Inflammatory macrophage (primary cell): ENCODE data around the gene NNT.
A peak's percentile ranks its signal among the peaks of the same experiment; 100 is the strongest.
"Not testable (repeated sequence)": the region's sequence is repeated elsewhere in the genome, so short reads cannot be mapped to it uniquely, and the experiment has no call there.

Experiments
- DNase-seq, 2 donors: peaks; one replicate each; pipeline ENCODE4 v3.0.0-alpha.2; 2020 to 2022

NNT gene

DNA sequence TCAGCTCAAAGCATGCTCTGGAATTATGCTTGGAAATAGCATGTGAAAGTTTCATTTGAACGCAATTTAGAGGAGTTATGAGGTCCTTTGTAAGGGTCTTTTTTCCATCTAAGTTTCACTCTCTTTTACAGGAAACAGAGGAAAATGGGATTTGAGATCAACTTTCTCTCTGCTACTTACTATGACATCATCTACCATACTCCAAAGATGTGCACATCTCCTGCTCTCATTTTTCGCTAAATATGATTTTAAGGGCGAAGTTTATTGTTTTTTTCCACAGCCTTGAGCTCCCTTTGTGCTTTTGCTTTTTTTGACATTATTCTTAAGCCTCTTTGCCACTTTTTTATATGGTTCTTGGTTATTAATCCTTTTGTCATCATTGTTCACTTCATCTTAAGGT is 125.6 kb downstream of the NNT start:
- no peak for DNase-seq

DNA sequence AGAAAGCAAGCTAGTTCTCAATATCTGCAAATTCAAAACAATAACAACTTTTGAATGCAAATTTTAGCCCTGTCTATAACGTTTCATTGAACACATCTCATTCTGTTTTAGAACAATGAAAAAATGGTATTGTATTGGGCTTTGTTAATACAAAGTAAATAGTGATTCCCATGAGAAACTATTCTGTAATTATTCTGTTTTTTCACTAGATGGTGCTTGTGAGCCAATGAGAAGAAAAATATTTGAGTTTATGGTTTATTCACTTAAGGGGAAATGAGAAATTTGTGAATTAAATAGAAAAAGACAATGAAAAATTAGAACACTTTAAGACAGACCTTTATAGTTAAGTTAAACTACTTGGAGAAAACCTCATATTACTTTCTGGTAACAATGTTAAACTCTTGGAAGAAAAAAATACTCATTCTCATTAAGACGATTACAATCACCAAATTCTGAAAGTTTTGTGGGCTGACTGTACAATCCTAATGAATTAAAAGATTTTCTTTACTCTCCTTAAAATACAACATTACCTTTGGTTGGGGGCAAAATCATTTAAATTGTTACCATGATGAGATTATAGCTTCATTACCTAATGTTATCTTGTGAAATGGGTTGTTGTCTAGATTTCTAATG is 127.0 kb downstream of the NNT start:
- DNase-seq = peak in 1 of 2 donors; percentile 10

DNA sequence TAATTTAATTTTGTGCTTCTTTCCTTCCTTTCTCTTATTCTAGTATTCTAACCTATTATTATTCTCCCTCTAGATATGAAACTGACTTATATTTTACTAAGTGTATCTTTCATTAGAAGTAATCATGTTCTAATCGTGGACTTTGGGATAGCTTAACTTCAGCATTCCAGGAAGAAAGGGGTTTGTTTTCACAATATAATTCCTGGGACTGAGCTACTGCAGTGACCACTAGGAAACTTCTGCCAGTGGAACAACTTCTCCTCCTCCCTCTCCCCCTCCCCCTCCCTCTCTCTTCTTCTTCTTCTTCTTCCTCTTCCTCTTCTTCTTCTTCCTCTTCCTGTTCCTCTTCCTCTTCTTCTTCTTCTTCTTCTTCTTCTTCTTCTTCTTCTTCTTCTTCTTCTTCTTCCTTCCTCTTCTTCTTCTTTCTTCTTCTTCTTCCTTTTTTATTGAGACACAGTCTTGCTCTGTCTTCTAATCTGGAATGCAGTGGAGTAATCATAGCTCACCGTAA is 127.9 kb downstream of the NNT start:
- DNase-seq = no peak

DNA sequence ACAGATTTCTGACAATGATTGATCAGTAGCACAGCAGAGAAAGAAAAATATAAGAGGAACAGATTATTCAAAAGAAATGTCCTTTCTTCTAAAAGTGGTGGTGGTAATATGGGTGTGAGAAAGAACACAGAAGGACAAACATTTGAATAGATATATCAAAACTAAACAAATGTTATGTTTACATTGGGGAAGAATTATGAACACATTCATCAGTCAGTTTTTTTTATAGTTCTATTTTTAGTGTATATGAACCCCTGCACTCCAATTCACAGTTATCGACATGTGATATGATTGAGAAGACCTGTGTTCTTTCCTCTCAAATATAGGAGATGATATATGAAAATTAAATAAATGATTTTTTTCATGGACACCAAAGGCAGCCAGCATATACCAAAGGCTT is 128.6 kb downstream of the NNT start:
- no peak for DNase-seq

DNA sequence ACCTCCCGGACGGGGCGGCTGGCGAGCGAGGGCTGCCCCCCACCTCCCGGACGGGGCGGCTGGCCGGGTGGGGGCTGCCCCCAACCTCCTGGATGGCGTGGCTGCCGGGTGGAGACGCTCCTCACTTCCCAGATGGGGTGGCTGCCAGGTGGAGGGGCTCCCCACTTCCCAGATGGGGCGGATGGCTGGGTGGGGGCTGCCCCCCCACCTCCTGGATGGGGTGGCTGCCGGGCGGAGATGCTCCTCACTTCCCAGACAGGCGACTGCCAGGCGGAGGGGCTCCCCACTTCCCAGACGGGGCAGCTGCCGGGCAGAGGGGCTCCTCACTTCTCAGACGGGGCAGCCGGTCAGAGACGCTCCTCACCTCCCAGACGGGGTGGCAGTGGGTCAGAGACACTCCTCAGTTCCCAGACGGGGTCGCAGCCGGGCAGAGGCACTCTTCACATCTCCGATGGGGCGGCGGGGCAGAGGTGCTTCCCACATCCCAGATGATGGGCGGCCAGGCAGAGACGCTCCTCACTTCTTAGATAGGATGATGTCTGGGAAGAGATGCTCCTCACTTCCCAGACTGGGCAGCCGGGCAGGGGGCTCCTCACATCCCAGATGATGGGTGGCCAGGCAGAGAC is 143.1 kb downstream of the NNT start:
- DNase-seq = not testable (repeated sequence)

DNA sequence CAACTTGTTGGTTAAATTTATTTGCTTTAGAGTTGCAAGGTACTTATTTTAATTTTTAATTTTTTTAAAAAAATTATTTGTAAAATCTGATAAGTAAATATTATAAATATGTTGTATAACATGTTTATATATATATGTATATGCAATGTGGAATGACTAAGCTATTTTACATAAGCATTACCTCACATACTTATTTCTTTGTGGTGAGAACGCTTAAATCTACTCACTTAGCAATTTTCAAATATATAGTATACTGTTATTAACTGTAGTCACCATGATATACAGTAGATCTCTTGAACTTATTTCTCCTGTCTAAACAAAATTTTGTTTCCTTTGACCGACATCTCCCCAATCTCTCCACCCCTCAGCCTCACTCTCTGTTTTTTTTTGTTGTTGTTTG is 147.8 kb downstream of the NNT start:
- no peak for DNase-seq

DNA sequence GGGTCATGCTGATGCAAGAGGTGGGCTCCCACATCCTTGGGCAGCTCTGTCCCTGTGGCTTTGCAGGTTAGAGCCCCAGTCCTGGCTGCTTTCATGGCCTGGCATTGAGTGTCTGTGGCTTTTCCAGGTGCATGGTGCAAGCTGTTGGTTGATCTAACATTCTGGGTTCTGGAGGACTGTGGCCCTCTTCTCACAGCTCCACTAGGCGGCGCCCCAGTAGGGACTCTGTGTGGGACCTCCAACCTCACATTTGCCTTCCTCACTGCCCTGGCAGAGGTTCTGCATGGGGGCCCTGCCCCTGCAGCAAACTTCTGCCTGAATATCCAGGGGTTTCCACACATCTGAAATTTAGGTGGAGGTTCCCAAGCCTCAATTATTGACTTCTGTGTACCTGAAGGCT is 150.1 kb downstream of the NNT start:
- no peak for DNase-seq
